Tibial artery (tissue), 4 donors: Measurements from ENCODE around the gene DENND10.

ENCODE experiments used
- DNase-seq, 2 donors: peaks; one replicate each; pipeline ENCODE4 v3.0.0-alpha.2; 2019
- H3K27ac ChIP-seq, 2 donors: fragments of 200-600 bp; sonication (generic) in 1 of 2; 1 replicate in 1 of 2; 2 replicates in 1 of 2; pipeline ENCODE4 v1.5.1; 2018 to 2019; ENCODE audit warnings: mild to moderate bottlenecking in 1 of 2
- H3K27me3 ChIP-seq, 2 donors: fragments of 200-600 bp; sonication (generic) in 1 of 2; one replicate each; pipeline versions ENCODE4 v1.5.1 to v1.6.0; 2016 to 2019
- H3K36me3 ChIP-seq, 3 donors: fragments of 200-600 bp; sonication (generic) in 2 of 3; one replicate each; pipeline ENCODE4 v1.5.1; 2016 to 2019; ENCODE audit warnings: mild to moderate bottlenecking in 2 of 3
- H3K4me1 ChIP-seq, 4 donors: fragments of 200-600 bp; sonication (generic) in 2 of 4; 1 replicate in 3 of 4; 2 replicates in 1 of 4; pipeline ENCODE4 v1.5.1; 2016 to 2019
- H3K4me3 ChIP-seq, 2 donors: fragments of 200-600 bp; sonication (generic) in 1 of 2; 1 replicate in 1 of 2; 2 replicates in 1 of 2; pipeline ENCODE4 v1.5.1; 2018 to 2019; ENCODE audit warnings: mild to moderate bottlenecking in 2 of 2
- H3K9me3 ChIP-seq, 3 donors: fragments of 200-600 bp; sonication (generic) in 1 of 3; one replicate each; pipeline ENCODE4 v1.5.1; 2016 to 2019
- intact Hi-C: fragments of 100-400 bp; cut with DNase I; formaldehyde crosslinking; loops from one replicate; pipeline ENCODE4 v1.15.0; 2023; ENCODE audit warnings: low total_unique reads
- TF ChIP-seq, protein P1 (sequence below), 2 experiments: fragments of 200-600 bp in 1 of 2; fragments of 450-650 bp in 1 of 2; IDR thresholded peaks; one replicate each; pipeline ENCODE4 v1.5.1; 2017 to 2019; ENCODE audit warnings: antibody characterized with exemption in 2 of 2, mild to moderate bottlenecking in 1 of 2, moderate library complexity in 1 of 2

Gene DENND10

GRCh38 chr10:119061352-119061751 lies 42.6 kb upstream of the DENND10 start:
- intact Hi-C loops = no loop called here
- Histone ChIP-seq H3K9me3 (no peaks in the 10 kb centered on the region), H3K27ac (no peak overlapping the region), H3K4me3 (no peak overlapping the region), H3K4me1 (no peaks in the 10 kb centered on the region), H3K36me3 (peaks cover 70 to 89% (median 88%) of the 10 kb centered on the region in 3 donors), H3K27me3 (no peaks in the 10 kb centered on the region)
- TF ChIP-seq, protein P1, sequence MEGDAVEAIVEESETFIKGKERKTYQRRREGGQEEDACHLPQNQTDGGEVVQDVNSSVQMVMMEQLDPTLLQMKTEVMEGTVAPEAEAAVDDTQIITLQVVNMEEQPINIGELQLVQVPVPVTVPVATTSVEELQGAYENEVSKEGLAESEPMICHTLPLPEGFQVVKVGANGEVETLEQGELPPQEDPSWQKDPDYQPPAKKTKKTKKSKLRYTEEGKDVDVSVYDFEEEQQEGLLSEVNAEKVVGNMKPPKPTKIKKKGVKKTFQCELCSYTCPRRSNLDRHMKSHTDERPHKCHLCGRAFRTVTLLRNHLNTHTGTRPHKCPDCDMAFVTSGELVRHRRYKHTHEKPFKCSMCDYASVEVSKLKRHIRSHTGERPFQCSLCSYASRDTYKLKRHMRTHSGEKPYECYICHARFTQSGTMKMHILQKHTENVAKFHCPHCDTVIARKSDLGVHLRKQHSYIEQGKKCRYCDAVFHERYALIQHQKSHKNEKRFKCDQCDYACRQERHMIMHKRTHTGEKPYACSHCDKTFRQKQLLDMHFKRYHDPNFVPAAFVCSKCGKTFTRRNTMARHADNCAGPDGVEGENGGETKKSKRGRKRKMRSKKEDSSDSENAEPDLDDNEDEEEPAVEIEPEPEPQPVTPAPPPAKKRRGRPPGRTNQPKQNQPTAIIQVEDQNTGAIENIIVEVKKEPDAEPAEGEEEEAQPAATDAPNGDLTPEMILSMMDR (IDR thresholded peaks at IDR 0.05) = no peak
- DNase-seq = no peak

GRCh38 chr10:119061926-119062325 lies 42.0 kb upstream of the DENND10 start:
- Histone ChIP-seq H3K27ac (no peak overlapping the region), H3K4me3 (no peak overlapping the region), H3K9me3 (no peaks in the 10 kb centered on the region), H3K4me1 (no peaks in the 10 kb centered on the region), H3K27me3 (no peaks in the 10 kb centered on the region), H3K36me3 (peaks cover 68 to 89% (median 87%) of the 10 kb centered on the region in 3 donors)
- DNase-seq = no peak
- intact Hi-C loops = no loop called here
- TF ChIP-seq, protein P1 (IDR thresholded peaks at IDR 0.05) = no peak

DNA sequence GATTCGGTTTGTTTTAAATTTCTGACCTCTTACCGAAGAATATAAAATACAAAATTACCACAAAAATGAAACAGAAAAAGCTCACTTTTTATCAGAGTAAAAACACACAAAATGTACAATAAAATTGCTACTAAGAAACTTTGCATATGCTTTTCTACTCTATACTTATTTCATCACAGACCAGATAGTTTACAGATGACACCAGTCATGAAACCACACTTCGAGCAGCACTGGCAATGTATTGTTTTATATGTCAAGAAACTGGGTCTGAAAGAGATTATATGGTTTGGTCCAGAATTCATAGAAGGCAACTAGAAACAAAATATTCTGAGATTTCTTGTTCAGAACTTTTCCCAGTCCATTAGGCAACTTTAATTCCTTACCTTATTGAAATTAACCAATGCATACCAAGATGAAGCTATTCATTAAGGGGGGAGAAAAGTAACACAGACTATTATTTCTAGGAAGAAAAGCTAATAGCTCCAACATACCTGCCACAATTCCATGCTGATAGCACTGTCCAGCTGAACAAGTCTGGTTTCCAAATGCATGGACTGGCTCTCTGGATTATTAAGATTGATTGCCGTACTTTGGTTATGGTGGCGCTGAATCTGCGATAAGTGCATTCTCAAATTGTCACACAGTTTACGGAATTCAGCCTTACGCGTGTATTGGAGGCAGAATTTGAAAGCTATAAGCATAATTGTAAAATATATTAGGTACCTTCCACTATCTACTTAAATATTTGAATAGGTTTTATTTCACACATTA lies 33.3 kb upstream of the DENND10 start:
- Histone ChIP-seq H3K4me1 (peaks cover 0 to 22% (median 2%) of the 10 kb centered on the region in 4 donors), H3K9me3 (no peaks in the 10 kb centered on the region), H3K36me3 (peaks cover 66 to 71% (median 67%) of the 10 kb centered on the region in 3 donors), H3K27me3 (no peaks in the 10 kb centered on the region), H3K4me3 (no peak overlapping the region), H3K27ac (no peak overlapping the region)
- no peak for DNase-seq
- intact Hi-C loops = no loop called here
- TF ChIP-seq, protein P1 (IDR thresholded peaks at IDR 0.05) = no peak

DNA sequence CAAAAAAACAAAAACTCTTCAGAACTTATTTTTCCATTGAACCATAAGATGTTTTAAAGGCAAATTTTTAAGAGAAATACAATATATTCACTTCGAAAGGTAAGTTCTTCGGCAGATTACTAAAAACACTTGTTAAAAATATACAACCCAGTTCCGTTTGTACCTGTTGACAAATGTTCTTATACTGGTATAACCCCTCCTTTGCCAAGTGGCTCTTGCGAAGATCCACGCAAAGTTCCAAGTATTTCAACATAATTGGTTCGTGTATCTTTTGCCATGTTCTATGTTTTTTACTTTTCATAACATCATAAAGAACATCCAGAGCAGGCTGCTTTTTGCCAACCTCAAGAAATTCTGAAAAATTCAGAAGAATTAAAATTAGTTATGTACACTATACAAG lies 30.3 kb upstream of the DENND10 start:
- peaks cover 38 to 41% (median 39%) of the 10 kb centered on the region in 3 donors for H3K36me3 ChIP-seq
- intact Hi-C loops = no loop called here
- TF ChIP-seq, protein P1 (IDR thresholded peaks at IDR 0.05) = no peak

GRCh38 chr10:119078422-119079179 lies 25.3 kb upstream of the DENND10 start:
- peak overlapping the region; percentile 80 to 92 for H3K4me3 ChIP-seq
- TF ChIP-seq, protein P1 (IDR thresholded peaks at IDR 0.05) = no peak
- DNase-seq = no peak
- H3K27me3 ChIP-seq = no peaks in the 10 kb centered on the region
- no peaks in the 10 kb centered on the region for H3K36me3 ChIP-seq
- H3K27ac ChIP-seq = peak overlapping the region in 1 of 2 donors; percentile 97
- no peaks in the 10 kb centered on the region for H3K9me3 ChIP-seq
- intact Hi-C loops = no loop called here
- peaks cover 0 to 53% (median 18%) of the 10 kb centered on the region in 4 donors for H3K4me1 ChIP-seq

More for the DNA sequence above, 30.3 kb upstream of the DENND10 start:
- DNase-seq = no peak
- Histone ChIP-seq H3K4me3 (no peak overlapping the region), H3K4me1 (peaks cover 0 to 49% (median 13%) of the 10 kb centered on the region in 4 donors), H3K9me3 (no peaks in the 10 kb centered on the region), H3K27me3 (no peaks in the 10 kb centered on the region), H3K27ac (peak overlapping the region in 1 of 2 donors; percentile 18)
